NCI-H1092 (cell line): Measurements from ENCODE around the gene OSBPL10.
A peak's percentile ranks its signal among the peaks of the same experiment; 100 is the strongest.

Experiments used
- DNase-seq: peaks from one replicate; lab custom pipeline; 2025; lab: John Stamatoyannopoulos, UW

The OSBPL10 gene

DNA sequence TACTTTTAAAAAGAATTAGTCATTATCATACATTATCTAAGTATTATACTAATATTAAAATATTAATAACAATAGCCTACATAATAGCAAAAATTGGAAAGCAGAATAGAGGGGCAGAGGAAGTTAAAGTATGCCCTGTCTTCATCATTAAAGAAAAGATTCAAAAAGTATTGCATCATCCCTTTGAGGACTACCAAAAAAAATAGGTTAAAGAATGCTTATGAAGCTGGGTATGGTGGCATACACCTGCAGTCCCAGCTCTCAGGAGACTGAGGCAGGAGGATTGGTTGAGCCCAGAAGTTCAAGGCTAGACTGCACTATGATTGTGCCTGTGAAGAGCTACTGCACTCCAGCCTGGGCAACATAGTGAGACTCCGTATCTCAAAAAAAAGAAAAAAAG is 240.7 kb downstream of the OSBPL10 start:
- DNase-seq, result no peak

GRCh38 chr3:31738412-31738811 is 242.7 kb downstream of the OSBPL10 start:
- no peak for DNase-seq

GRCh38 chr3:31735667-31736066 is 245.4 kb downstream of the OSBPL10 start:
- no peak for DNase-seq

- DNase-seq, result peak; percentile 56
Observed at GRCh38 chr3:31733234-31733667, 247.8 kb downstream of the OSBPL10 start.

GRCh38 chr3:31732548-31732947 is 248.5 kb downstream of the OSBPL10 start:
- DNase-seq, result peak; percentile 44

- no peak for DNase-seq
Observed at GRCh38 chr3:31729573-31729972, 251.5 kb downstream of the OSBPL10 start.

- DNase-seq, result no peak
Observed at GRCh38 chr3:31729082-31729481, 252.0 kb downstream of the OSBPL10 start.

- no peak for DNase-seq
Observed at GRCh38 chr3:31728403-31728802, 252.7 kb downstream of the OSBPL10 start.

- no peak for DNase-seq
Observed at GRCh38 chr3:31725976-31726375, 255.1 kb downstream of the OSBPL10 start.

DNA sequence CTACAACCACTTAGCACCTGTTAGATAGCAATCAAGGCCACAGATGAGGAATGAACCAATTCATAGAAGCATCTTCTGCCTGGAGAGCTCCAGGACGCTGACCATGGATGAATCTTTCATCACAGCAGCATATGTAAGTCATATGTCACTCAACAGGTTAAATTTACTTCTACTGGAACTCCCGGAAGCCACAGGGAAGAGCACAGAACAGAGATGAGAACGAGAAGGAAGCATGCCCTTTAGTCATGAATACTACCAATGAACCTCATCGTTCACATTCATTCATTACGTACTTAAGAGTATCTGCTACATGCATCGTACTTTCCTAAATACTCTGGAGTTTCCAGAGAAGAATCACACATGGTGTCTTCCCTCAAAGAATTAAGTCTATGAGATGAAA is 255.5 kb downstream of the OSBPL10 start:
- no peak for DNase-seq

- no peak for DNase-seq
Observed at GRCh38 chr3:31724651-31725050, 256.4 kb downstream of the OSBPL10 start.

- DNase-seq, result no peak
Observed at GRCh38 chr3:31724116-31724515, 256.9 kb downstream of the OSBPL10 start.

DNA sequence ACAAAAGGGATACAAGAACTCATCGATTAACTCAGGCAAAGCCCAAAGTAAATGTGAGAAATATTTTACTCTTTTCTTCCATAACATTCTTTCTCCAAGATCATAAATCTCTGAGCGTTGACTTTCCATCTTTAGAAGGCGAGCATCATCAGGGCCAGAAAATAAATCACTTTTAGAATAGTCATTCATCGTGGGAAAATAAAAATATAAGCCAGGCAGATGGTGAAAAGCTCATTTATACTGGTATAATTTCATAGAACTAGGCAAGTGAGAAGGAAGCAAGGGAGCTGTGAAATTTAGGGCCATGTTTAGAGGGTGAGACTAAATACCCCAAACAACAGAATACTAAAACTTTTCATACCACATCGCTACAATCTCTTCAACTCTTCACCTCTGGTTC is 257.4 kb downstream of the OSBPL10 start:
- no peak for DNase-seq

DNA sequence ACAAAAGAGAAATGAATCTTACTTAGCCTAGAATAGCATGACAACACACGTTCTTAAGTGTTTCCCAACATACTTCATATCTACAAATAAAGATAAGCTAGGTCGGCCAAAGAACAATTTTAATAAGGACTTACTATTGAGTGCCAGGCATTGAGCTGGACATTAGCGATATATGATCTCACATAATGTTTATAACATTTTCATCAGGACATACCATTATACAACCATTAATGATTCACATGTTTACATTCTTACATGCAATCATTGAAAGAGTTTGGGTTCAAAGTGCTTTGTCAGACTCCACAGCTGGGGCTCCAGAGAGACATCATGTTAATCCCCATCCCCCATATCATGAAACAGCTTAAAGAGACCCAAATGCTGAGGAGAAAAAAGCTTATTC is 259.4 kb downstream of the OSBPL10 start:
- DNase-seq, result no peak

GRCh38 chr3:31714495-31715280 is 266.4 kb downstream of the OSBPL10 start:
- DNase-seq, result no peak

DNA sequence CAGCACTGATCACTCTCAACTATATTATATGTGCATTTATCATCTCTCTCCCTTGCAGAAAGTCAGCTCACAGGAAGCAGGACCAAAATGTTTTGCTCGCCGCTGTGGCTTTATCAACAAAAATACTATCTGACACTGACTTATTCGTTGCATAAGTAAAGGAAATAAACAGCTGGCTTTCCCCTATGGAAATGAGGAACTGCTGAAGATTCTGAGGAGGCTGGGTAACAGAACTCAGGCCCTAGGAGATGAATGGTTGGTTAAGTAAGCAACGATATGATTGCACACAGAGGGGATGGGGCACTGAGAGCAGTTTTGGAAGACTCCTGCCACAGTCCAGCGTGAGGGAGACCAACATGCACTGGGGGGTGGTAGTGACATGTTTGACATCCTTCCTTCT is 267.2 kb downstream of the OSBPL10 start:
- no peak for DNase-seq

- DNase-seq, result no peak
Observed at GRCh38 chr3:31710123-31710803, 270.8 kb downstream of the OSBPL10 start.

- no peak for DNase-seq
Observed at GRCh38 chr3:31709526-31709925, 271.5 kb downstream of the OSBPL10 start.

DNA sequence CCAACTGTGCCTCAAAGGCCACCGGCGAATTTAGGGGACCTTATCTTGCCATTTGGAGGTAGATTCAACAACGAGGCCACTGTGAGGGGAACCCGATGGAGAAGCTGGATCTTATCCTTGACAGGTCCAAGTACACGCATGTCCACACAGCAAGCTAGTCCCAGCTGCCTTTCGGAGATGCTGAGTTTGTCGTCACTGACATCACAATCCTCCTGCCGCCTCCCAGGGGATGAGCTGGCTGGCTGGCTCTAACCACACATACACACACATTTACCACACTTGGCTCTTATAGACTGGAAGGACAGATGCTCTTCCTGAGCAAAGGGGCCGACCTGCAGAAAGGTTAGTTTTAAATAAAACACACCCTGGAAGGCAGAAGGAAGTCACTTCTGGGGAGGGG is 272.1 kb downstream of the OSBPL10 start:
- DNase-seq, result no peak

GRCh38 chr3:31707286-31707685 is 273.8 kb downstream of the OSBPL10 start:
- no peak for DNase-seq

- DNase-seq, result no peak
Observed at GRCh38 chr3:31705736-31706135, 275.3 kb downstream of the OSBPL10 start.

DNA sequence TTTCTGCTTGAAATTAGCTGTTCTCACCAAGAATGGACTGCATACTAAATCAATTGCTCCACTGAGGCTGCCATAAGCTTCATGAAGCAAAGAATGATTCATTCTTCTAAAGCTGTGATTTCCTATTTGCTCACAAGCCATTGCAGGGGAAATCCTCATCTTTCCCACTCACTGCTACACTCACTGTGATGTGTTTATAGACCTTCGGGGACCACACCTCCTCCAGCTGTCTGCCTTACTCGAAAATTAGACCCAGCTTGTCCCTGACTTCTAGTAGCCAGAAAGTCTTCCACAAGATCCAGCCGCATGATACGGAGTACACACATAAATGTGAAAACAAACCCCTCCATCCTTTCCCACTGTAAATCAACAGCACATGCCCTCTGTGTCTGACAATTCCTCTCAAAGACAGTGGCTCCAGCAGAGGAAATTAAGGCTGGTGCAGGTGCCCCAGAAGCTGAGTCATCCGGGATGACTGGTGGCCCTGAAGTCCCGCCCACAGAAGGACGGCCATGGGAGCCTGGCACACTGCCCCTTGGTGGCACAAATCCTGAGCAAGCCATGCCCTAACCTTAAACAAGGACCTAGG is 276.4 kb downstream of the OSBPL10 start:
- DNase-seq, result no peak

DNA sequence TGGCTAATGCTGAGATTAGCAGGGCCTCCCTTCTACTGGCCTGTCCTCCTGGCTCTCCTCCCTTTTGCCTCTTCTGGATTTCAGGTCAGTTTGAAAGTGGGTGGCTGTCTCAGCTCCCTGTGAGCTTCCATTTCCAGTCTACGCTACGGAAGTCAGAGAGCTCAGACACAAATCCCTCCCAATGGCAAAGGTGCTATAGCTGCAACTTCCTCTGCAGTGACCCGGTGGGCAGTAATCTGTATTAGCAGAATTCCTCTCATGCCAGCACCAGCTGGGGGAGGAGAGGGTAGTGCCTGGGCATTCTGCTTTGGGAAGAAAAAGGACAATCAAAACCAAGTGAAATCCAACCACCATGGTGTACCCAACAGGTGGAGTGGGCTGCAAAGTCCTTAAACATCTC is 276.9 kb downstream of the OSBPL10 start:
- DNase-seq, result no peak
